ENCODE data around the gene TRAPPC14.

Gene TRAPPC14

DNA sequence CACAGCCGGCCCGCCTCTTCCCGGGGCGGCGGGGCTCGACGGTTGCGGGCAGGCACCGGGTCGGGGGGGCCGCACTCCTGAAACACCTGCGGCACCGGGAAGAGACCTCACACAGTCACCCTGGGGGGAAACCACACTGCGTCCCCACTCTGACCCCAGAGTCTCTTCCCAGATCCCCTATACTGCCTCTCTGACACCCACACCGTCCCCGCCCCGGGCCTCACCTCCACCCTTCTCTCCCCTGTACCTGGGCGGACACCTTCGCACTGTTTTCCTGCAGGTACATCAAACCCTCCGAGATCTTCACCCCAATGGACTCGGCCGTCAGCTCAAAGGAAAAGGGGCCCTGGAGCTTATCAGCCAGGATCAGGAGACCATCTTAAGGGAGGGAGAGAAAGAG is 13.3 kb upstream of the TRAPPC14 start:
- no peak overlapping the region for H3K27ac ChIP-seq (ENCODE audit: low read length)
- H3K4me3 ChIP-seq (ENCODE audit: low read length in 2 of 2): no peak overlapping the region
- no peaks in the 10 kb centered on the region for H3K36me3 ChIP-seq (ENCODE audit: control insufficient read depth in 2 of 2, insufficient read depth in 2 of 2, low read length in 2 of 2)
- H3K27me3 ChIP-seq (ENCODE audit: control insufficient read depth in 1 of 2, insufficient read depth in 2 of 2, low read length in 2 of 2): peaks cover 9 to 16% of the 10 kb centered on the region in 2 donors
- no peak overlapping the region for H3K9ac ChIP-seq (ENCODE audit: low read length in 2 of 2)
- no peaks in the 10 kb centered on the region for H3K9me3 ChIP-seq (ENCODE audit: control insufficient read depth in 2 of 2, low read length in 2 of 2)
- peaks cover 26% of the 10 kb centered on the region for H3K4me1 ChIP-seq (ENCODE audit: control insufficient read depth, insufficient read depth, low read length)

DNA sequence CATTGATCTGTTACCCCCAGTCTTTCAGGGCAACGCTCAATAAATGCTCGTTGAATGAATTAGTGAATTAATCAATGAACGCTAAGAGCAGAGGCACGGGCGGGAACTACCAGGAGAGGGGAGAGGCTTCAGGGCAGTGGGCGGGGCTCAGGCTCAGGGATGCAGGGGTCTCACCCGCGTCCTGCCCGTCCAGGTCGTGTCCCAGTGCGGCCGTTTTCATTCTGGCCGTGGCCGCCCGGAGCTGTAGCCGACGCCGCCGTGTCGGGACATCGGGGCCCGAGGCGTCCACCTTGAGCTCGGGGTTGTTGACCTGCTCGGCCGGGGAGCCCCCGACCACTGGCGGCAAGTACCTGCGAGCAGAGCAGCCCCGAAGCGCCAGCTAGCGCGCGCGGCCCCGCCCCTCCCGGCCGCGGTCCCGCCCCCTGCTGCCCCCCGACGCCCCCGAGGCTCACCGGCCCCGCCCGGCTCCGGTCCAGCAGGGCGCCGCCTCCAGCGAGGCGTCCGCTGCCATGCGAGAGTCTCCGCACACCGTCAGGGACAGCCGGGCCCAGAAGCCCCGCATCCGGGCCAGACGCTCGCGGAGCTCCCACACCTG is 12.7 kb upstream of the TRAPPC14 start:
- Histone ChIP-seq H3K27me3 (ENCODE audit: control insufficient read depth in 1 of 2, insufficient read depth in 2 of 2, low read length in 2 of 2) (peaks cover 12 to 16% of the 10 kb centered on the region in 2 donors), H3K36me3 (ENCODE audit: control insufficient read depth in 2 of 2, insufficient read depth in 2 of 2, low read length in 2 of 2) (no peaks in the 10 kb centered on the region), H3K9me3 (ENCODE audit: control insufficient read depth in 2 of 2, low read length in 2 of 2) (no peaks in the 10 kb centered on the region), H3K27ac (ENCODE audit: low read length) (no peak overlapping the region), H3K4me3 (ENCODE audit: low read length in 2 of 2) (peak overlapping the region in 1 of 2 donors; percentile 40), H3K4me1 (ENCODE audit: control insufficient read depth, insufficient read depth, low read length) (peaks cover 21% of the 10 kb centered on the region), H3K9ac (ENCODE audit: low read length in 2 of 2) (no peak overlapping the region)

DNA sequence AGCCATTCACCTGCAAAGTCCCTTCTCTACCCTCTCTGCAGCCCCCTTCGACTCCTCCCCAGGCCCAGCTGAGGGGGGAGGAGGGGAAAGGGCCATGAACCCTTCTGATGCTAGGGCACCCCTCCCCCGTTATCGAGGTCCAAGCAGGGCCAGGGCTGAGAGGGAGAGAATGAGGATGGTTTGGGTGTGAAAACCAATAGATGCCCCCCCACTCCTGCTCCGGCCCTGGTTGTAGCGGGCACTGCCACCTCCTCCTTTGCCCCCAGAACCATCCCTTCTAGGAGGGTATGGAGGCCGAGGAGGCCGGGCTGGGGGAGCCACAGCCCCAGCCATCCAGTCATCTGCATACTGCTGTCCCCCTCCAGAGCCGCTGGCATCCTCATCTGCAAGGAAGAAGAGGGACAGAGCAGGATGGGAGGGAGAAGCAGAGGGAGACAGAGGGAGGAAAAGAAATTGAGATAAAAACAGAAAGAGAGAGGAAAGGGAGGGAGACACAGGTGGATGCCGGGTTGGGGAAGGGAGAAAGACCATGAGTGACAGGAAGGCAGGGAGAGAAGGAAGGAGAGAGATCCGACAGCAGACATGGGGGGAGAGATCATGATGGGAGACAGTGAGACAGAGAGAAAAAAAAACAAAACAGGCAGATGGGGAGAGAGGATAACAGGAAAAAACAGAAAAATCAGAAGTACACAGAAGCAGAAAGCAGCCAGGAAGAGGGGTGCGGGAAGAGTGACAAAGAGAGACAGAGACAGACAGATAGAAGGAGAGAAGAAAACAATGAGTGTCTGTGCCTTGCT is 11.8 kb upstream of the TRAPPC14 start:
- Histone ChIP-seq H3K36me3 (ENCODE audit: control insufficient read depth in 2 of 2, insufficient read depth in 2 of 2, low read length in 2 of 2) (no peaks in the 10 kb centered on the region), H3K9ac (ENCODE audit: low read length in 2 of 2) (no peak overlapping the region), H3K4me1 (ENCODE audit: control insufficient read depth, insufficient read depth, low read length) (peaks cover 21% of the 10 kb centered on the region), H3K4me3 (ENCODE audit: low read length in 2 of 2) (no peak overlapping the region), H3K9me3 (ENCODE audit: control insufficient read depth in 2 of 2, low read length in 2 of 2) (no peaks in the 10 kb centered on the region), H3K27ac (ENCODE audit: low read length) (no peak overlapping the region), H3K27me3 (ENCODE audit: control insufficient read depth in 1 of 2, insufficient read depth in 2 of 2, low read length in 2 of 2) (peaks cover 12 to 16% of the 10 kb centered on the region in 2 donors)

DNA sequence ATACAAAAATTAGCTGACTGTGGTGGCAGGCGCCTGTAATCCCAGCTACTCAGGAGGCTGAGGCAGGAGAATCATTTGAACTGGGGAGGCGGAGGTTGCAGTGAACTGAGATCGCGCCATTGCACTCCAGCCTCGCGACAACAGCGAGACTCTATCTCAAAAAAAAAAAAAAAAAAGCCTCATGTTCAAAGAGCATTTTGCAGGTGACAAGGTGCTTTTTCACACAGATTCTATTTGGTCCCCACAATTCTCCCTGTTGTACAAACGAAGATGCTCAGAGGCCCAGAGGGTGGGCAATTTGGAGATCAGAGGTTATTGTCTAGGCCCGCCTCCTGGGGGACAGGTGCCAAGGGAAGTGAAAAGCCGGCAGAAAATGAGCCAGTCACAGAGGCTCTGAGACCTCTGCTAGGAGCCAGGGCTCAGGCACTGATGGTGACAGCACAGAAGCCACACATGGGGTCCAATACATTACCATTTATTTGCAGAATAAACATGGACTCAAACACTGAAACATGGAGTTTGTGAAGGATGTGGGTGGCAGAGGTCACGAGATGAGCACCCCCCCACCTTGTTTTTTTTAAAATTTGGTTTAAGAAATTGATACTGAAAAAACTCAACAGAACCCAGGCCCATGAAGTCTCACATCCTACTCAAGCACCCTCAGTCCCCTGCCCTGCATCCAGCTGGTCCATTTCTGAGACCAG is 10.8 kb upstream of the TRAPPC14 start:
- H3K36me3 ChIP-seq (ENCODE audit: control insufficient read depth in 2 of 2, insufficient read depth in 2 of 2, low read length in 2 of 2): no peaks in the 10 kb centered on the region
- H3K27me3 ChIP-seq (ENCODE audit: control insufficient read depth in 1 of 2, insufficient read depth in 2 of 2, low read length in 2 of 2): peaks cover 12 to 16% of the 10 kb centered on the region in 2 donors
- H3K27ac ChIP-seq (ENCODE audit: low read length): no peak overlapping the region
- peaks cover 21% of the 10 kb centered on the region for H3K4me1 ChIP-seq (ENCODE audit: control insufficient read depth, insufficient read depth, low read length)
- no peak overlapping the region for H3K4me3 ChIP-seq (ENCODE audit: low read length in 2 of 2)
- H3K9me3 ChIP-seq (ENCODE audit: control insufficient read depth in 2 of 2, low read length in 2 of 2): no peaks in the 10 kb centered on the region
- no peak overlapping the region for H3K9ac ChIP-seq (ENCODE audit: low read length in 2 of 2)

DNA sequence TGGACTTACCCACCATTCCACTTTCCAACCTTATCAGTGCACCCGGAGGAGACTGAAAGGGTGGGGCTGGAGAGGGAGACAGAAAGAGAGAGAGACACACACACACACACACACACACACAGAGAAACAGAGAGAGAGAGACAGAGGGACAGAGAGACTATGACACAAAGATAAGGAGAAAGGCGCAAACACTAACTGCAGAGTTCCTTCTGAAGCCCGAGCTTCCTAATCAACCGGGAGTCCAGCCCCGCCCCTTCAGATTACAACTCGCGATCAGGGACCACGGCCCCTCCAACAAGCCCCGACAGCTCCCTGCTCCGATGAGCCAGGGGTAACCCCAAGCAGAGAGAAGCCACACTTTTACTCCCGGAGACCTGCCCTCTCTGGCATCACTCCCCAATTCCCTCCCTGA is 9.4 kb upstream of the TRAPPC14 start:
- H3K9ac ChIP-seq (ENCODE audit: low read length in 2 of 2): peak overlapping the region; percentile 62 to 74
- peaks cover 14 to 16% of the 10 kb centered on the region in 2 donors for H3K27me3 ChIP-seq (ENCODE audit: control insufficient read depth in 1 of 2, insufficient read depth in 2 of 2, low read length in 2 of 2)
- no peaks in the 10 kb centered on the region for H3K36me3 ChIP-seq (ENCODE audit: control insufficient read depth in 2 of 2, insufficient read depth in 2 of 2, low read length in 2 of 2)
- peak overlapping the region; percentile 75 to 81 for H3K4me3 ChIP-seq (ENCODE audit: low read length in 2 of 2)
- peaks cover 21% of the 10 kb centered on the region for H3K4me1 ChIP-seq (ENCODE audit: control insufficient read depth, insufficient read depth, low read length)
- H3K27ac ChIP-seq (ENCODE audit: low read length): peak overlapping the region; percentile 11
- H3K9me3 ChIP-seq (ENCODE audit: control insufficient read depth in 2 of 2, low read length in 2 of 2): no peaks in the 10 kb centered on the region

DNA sequence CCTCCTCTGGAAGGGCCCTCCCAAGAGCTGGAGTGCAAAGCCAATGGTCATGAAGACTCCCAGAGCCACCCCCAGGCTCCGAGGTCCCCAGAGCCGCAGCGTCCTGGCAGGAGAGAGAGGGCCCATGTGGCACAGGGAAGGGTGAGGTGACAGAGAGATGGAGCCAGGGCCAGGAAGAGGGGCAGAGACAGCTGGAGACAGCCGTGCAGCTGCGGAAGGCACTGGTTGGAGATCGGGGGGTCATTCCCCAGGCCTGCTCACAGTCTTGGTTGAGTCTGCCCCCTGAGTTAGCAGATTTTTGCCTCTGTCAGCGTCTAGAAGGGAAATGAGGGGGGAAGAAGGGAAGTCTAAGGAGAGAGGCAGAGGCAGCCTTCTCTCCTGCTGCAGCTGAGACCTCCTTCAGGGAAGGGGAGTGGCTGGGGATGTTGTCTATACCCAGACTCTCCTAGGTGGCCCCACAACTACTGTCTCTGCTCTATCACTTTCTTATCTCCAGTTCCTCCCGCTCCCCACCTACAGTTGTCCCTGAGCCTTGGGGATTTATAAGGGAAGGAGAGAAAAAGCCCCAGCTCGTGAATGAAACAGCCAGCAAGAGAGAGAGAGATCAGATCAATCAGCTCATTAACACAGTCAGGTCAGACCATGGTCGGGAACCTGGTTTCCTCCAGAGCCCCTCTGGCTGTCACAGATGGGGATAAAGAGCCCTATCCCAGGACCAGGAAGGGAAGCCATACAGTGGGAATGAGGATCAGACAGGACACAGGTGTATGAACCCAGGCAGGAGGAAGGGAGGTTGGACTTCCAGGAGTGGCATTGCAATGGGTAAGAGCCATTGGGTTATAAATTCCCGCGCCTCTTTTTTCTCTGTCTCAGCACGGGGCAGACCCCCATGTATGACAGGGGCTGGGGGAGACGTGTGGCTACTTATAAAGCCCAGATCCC is 8.7 kb upstream of the TRAPPC14 start:
- H3K9ac ChIP-seq (ENCODE audit: low read length in 2 of 2): peak overlapping the region in 1 of 2 donors; percentile 74
- peak overlapping the region in 1 of 2 donors; percentile 75 for H3K4me3 ChIP-seq (ENCODE audit: low read length in 2 of 2)

DNA sequence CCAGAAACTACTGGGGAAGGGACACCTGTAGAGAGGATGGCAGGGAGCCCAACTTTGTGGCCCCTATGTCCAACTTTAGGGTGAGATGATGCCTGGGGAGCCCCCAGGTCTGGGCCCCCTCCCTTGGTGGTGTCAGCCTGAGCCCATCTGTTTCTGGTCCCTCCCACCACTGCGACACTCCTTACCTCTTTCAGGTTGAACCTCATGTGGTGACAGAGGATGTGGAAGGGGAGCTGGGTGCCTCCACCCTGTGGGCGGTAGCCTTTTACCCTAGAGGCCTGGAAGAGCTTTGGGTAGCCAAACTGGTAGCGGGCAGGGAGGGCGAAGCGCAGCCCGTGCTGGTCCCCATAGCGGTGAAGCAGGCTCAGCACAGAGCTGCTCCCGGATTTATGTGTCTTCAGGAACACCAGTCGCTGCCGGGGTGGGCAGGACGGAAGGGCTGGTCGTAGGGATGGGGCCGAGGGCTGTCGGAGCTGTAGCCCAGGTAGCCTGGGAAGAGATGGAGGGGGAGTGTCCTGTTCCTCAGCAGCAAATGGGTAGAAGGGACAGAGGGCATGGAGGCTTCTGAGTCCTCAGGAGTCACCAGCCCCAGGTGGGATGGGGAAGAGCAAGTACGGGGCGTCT is 7.9 kb upstream of the TRAPPC14 start:
- Histone ChIP-seq H3K9me3 (ENCODE audit: control insufficient read depth in 2 of 2, low read length in 2 of 2) (no peaks in the 10 kb centered on the region), H3K9ac (ENCODE audit: low read length in 2 of 2) (no peak overlapping the region), H3K4me1 (ENCODE audit: control insufficient read depth, insufficient read depth, low read length) (peaks cover 16% of the 10 kb centered on the region), H3K27ac (ENCODE audit: low read length) (no peak overlapping the region), H3K27me3 (ENCODE audit: control insufficient read depth in 1 of 2, insufficient read depth in 2 of 2, low read length in 2 of 2) (peaks cover 8 to 12% of the 10 kb centered on the region in 2 donors), H3K36me3 (ENCODE audit: control insufficient read depth in 2 of 2, insufficient read depth in 2 of 2, low read length in 2 of 2) (no peaks in the 10 kb centered on the region), H3K4me3 (ENCODE audit: low read length in 2 of 2) (no peak overlapping the region)

More for the DNA sequence above, 8.7 kb upstream of the TRAPPC14 start:
- Histone ChIP-seq H3K9me3 (ENCODE audit: control insufficient read depth in 2 of 2, low read length in 2 of 2) (no peaks in the 10 kb centered on the region), H3K27me3 (ENCODE audit: control insufficient read depth in 1 of 2, insufficient read depth in 2 of 2, low read length in 2 of 2) (peaks cover 14 to 16% of the 10 kb centered on the region in 2 donors), H3K36me3 (ENCODE audit: control insufficient read depth in 2 of 2, insufficient read depth in 2 of 2, low read length in 2 of 2) (no peaks in the 10 kb centered on the region), H3K4me1 (ENCODE audit: control insufficient read depth, insufficient read depth, low read length) (peaks cover 21% of the 10 kb centered on the region), H3K27ac (ENCODE audit: low read length) (peak overlapping the region; percentile 11)

DNA sequence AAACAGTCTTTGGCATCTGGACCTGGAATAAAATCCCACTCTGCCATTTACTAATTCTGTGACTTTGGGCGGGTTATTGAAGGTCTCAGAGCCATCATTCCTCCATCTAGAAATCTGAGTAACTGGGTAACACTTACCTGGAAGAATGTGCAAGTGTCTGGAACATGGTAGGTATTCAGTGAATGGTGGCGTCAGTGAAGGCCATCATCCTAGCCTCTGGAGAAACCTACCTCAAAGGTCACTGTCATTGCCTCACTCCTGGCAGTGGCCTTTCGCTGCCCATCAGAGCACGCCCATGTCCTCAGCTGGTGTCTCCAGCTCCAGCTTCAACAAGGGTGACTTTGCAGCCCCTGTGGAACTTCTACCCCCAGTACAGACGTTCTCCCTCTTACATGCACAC is 5.3 kb upstream of the TRAPPC14 start:
- Histone ChIP-seq H3K9me3 (ENCODE audit: control insufficient read depth in 2 of 2, low read length in 2 of 2) (no peaks in the 10 kb centered on the region), H3K27me3 (ENCODE audit: control insufficient read depth in 1 of 2, insufficient read depth in 2 of 2, low read length in 2 of 2) (peaks cover 0 to 8% of the 10 kb centered on the region in 2 donors), H3K4me1 (ENCODE audit: control insufficient read depth, insufficient read depth, low read length) (peaks cover 15% of the 10 kb centered on the region), H3K27ac (ENCODE audit: low read length) (no peak overlapping the region), H3K9ac (ENCODE audit: low read length in 2 of 2) (no peak overlapping the region), H3K36me3 (ENCODE audit: control insufficient read depth in 2 of 2, insufficient read depth in 2 of 2, low read length in 2 of 2) (no peaks in the 10 kb centered on the region), H3K4me3 (ENCODE audit: low read length in 2 of 2) (no peak overlapping the region)

DNA sequence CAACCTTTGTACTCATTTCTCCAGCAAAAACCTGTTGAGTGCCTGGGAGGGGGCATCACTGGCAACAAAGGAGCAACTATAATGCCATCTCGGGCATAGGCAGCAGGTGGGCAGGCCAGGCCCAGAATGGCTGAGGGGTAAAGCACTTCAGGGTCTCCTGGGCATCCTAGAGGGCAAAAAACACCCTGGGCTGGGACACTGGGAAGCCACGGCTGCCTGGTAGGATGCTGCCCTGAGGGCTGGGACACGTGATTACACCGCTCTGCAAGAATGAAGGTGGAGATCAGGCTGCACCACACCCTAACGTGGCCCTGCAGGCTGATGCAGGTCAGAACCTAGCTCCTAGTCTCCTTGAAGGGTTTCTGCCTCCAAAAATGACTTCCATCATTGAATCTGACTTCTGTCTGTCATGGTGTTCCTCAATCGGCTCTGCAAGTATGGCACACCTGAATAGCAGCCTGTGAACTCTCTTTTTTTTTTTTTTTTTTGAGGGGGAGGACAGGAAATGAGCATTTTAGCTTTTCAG is 4.5 kb upstream of the TRAPPC14 start:
- no peak overlapping the region for H3K27ac ChIP-seq (ENCODE audit: low read length)
- H3K9me3 ChIP-seq (ENCODE audit: control insufficient read depth in 2 of 2, low read length in 2 of 2): no peaks in the 10 kb centered on the region
- no peaks in the 10 kb centered on the region for H3K36me3 ChIP-seq (ENCODE audit: control insufficient read depth in 2 of 2, insufficient read depth in 2 of 2, low read length in 2 of 2)
- peaks cover 0 to 8% of the 10 kb centered on the region in 2 donors for H3K27me3 ChIP-seq (ENCODE audit: control insufficient read depth in 1 of 2, insufficient read depth in 2 of 2, low read length in 2 of 2)
- H3K4me3 ChIP-seq (ENCODE audit: low read length in 2 of 2): no peak overlapping the region
- H3K9ac ChIP-seq (ENCODE audit: low read length in 2 of 2): no peak overlapping the region
- peaks cover 11% of the 10 kb centered on the region for H3K4me1 ChIP-seq (ENCODE audit: control insufficient read depth, insufficient read depth, low read length)

Measured in stomach smooth muscle (tissue), 2 donors.